IMR-90 (cell line): ENCODE results near the gene CPSF4L. TPM values are rescaled to one million over a fixed set of nuclear protein-coding genes. Genes with fewer than 3 reads are reported as not detected.

ENCODE experiments used
- ATAC-seq: fragments of 200-7000 bp; cut with Tn5 transposase; 2 replicates; pipeline ENCODE4 v1.9.1; 2020; ENCODE audit warnings: low read depth, mild to moderate bottlenecking, moderate library complexity
- BruUV-seq: library from RNA; stranded (reverse); fragments of 400-500 nt; replicated peaks from 2 replicates; lab custom pipeline; 2021; lab: Mats Ljungman, UMichigan
- CTCF ChIA-PET: fragments of 300-600 bp; formaldehyde crosslinking; extraction: SDS; loops from one replicate; lab custom pipeline; 2021; ENCODE audit warnings: antibody characterized with exemption; lab: Yijun Ruan, JAX
- POLR2A ChIA-PET: fragments of 300-600 bp; sonication (Branson Sonifier 250); formaldehyde crosslinking; loops from one replicate; lab custom pipeline; 2022; ENCODE audit warnings: antibody characterized with exemption; ENCODE audit not compliant: unreplicated experiment; lab: Charles Lee
- DNase-seq: peaks from one replicate; pipeline ENCODE4 v3.0.0; 2013
- H2AFZ ChIP-seq: replicated peaks from 2 replicates; pipeline ENCODE3; 2013; ENCODE audit warnings: low read length, mild to moderate bottlenecking; ENCODE audit not compliant: poor library complexity
- H2AK5ac ChIP-seq: 2 replicates; pipeline ENCODE4 v1.6.1; 2013; ENCODE audit warnings: low read depth, low read length, inconsistent platforms
- H2AK9ac ChIP-seq: replicated peaks from 2 replicates; pipeline ENCODE3; 2013; ENCODE audit warnings: mild to moderate bottlenecking, low read depth, low read length, moderate library complexity; ENCODE audit not compliant: poor library complexity
- H2BK120ac ChIP-seq: 2 replicates; pipeline ENCODE4 v1.6.1; 2013; ENCODE audit warnings: low read depth, low read length, inconsistent platforms
- H2BK15ac ChIP-seq: 3 replicates; pipeline ENCODE4 v1.6.1; 2013; ENCODE audit warnings: low read depth, low read length, inconsistent platforms
- H2BK20ac ChIP-seq: 2 replicates; pipeline ENCODE4 v1.6.1; 2013; ENCODE audit warnings: low read depth, mild to moderate bottlenecking, inconsistent platforms, low read length, moderate library complexity
- H2BK5ac ChIP-seq: 2 replicates; pipeline ENCODE4 v1.6.1; 2013; ENCODE audit warnings: mild to moderate bottlenecking, low read depth, low read length, inconsistent platforms; ENCODE audit not compliant: poor library complexity, severe bottlenecking
- H3K14ac ChIP-seq: replicated peaks from 2 replicates; pipeline ENCODE4 v1.6.1; 2013; ENCODE audit warnings: low read depth, low read length, inconsistent platforms
- H3K18ac ChIP-seq: 2 replicates; pipeline ENCODE4 v1.6.1; 2013; ENCODE audit warnings: low read depth, low read length, control low read depth
- H3K23ac ChIP-seq: 2 replicates; pipeline ENCODE4 v1.6.1; 2013; ENCODE audit warnings: low read depth, low read length, inconsistent platforms
- H3K27ac ChIP-seq: 2 replicates; pipeline ENCODE4 v1.5.1; 2013; ENCODE audit warnings: mild to moderate bottlenecking, control low read depth, low read length; ENCODE audit not compliant: insufficient read depth
- H3K27me3 ChIP-seq: 2 replicates; pipeline ENCODE4 v1.6.1; 2013; ENCODE audit warnings: low read length; ENCODE audit not compliant: control insufficient read depth, insufficient read depth
- H3K36me3 ChIP-seq: 2 replicates; pipeline ENCODE4 v1.6.1; 2013; ENCODE audit warnings: low read length, mixed read lengths; ENCODE audit not compliant: control insufficient read depth, insufficient read depth
- H3K4ac ChIP-seq: 2 replicates; pipeline ENCODE4 v1.6.1; 2013; ENCODE audit warnings: low read depth, low read length, inconsistent platforms
- H3K4me1 ChIP-seq: 2 replicates; pipeline ENCODE4 v1.6.1; 2013; ENCODE audit warnings: low read length, mixed read lengths; ENCODE audit not compliant: control insufficient read depth, insufficient read depth
- H3K4me2 ChIP-seq: 2 replicates; pipeline ENCODE4 v1.6.1; 2013; ENCODE audit warnings: low read depth, mild to moderate bottlenecking, control low read depth, low read length, moderate library complexity
- H3K4me3 ChIP-seq: 2 replicates; pipeline ENCODE4 v1.5.1; 2013; ENCODE audit warnings: low read depth, mild to moderate bottlenecking, control low read depth, low read length, moderate library complexity; ENCODE audit not compliant: insufficient read depth
- H3K56ac ChIP-seq: 2 replicates; pipeline ENCODE4 v1.6.1; 2013; ENCODE audit warnings: low read length, inconsistent platforms; ENCODE audit not compliant: insufficient read depth; ENCODE audit errors: extremely low read depth
- H3K79me1 ChIP-seq, 2 experiments: 2 replicates each; pipeline ENCODE4 v1.6.1; 2013; ENCODE audit warnings: low read length in 2 of 2, inconsistent platforms in 1 of 2, low read depth in 1 of 2
- H3K9ac ChIP-seq: 2 replicates; pipeline ENCODE4 v1.6.1; 2013; ENCODE audit warnings: low read depth, low read length, control low read depth
- H3K9me1 ChIP-seq: 2 replicates; pipeline ENCODE4 v1.6.1; 2013; ENCODE audit warnings: low read length, inconsistent platforms; ENCODE audit not compliant: insufficient read depth
- H3K9me3 ChIP-seq: 2 replicates; pipeline ENCODE4 v1.6.1; 2013; ENCODE audit warnings: low read length; ENCODE audit not compliant: control insufficient read depth, insufficient read depth
- H4K20me1 ChIP-seq: 2 replicates; pipeline ENCODE4 v1.6.1; 2013; ENCODE audit warnings: low read length, inconsistent platforms; ENCODE audit not compliant: insufficient read depth
- H4K5ac ChIP-seq: 2 replicates; pipeline ENCODE4 v1.6.1; 2013; ENCODE audit warnings: mild to moderate bottlenecking, low read depth, low read length, control low read depth
- H4K8ac ChIP-seq, 2 experiments: 2 replicates each; pipeline ENCODE4 v1.6.1; 2013; ENCODE audit warnings: low read depth in 2 of 2, low read length in 2 of 2, control low read depth in 1 of 2, inconsistent platforms in 1 of 2
- H4K91ac ChIP-seq: 2 replicates; pipeline ENCODE4 v1.6.1; 2013; ENCODE audit warnings: low read depth, low read length, inconsistent platforms; ENCODE audit not compliant: insufficient read depth
- BHLHE40 ChIP-seq: fragments of 150-350 bp; IDR thresholded peaks from 2 replicates; pipeline ENCODE4 v1.6.1; 2016; ENCODE audit warnings: mild to moderate bottlenecking, low read depth, low read length
- CTCF ChIP-seq: conservative IDR thresholded peaks from 2 replicates; pipeline ENCODE4 v1.5.1; 2012; ENCODE audit warnings: mild to moderate bottlenecking, low read depth, low read length, improper control_type of control experiment
- POLR2A ChIP-seq: IDR thresholded peaks from 2 replicates; pipeline ENCODE4 v1.6.1; 2012; ENCODE audit warnings: mild to moderate bottlenecking, low read depth, low read length
- RAD21 ChIP-seq: IDR thresholded peaks from 2 replicates; pipeline ENCODE4 v1.6.1; 2012; ENCODE audit warnings: low read length, improper control_type of control experiment
- USF2 ChIP-seq: fragments of 150-350 bp; IDR thresholded peaks from 2 replicates; pipeline ENCODE4 v1.6.1; 2017; ENCODE audit warnings: mild to moderate bottlenecking, antibody characterized with exemption, low read length, low read depth
- WGBS, 2 experiments: methylation state at CpG; one replicate each; pipeline versions ENCODE4 v1.1.5 to v1.1.7; 2013; ENCODE audit warnings: missing lambda C conversion rate in 2 of 2; ENCODE audit not compliant: insufficient read length in 1 of 2; ENCODE audit errors: extremely low coverage in 2 of 2; 5-methylcytosine and 5-hydroxymethylcytosine counted together
- dilution Hi-C: fragments of 300-500 bp; cut with HindIII; formaldehyde crosslinking; loops from one replicate; pipeline ENCODE4 v1.14.3; 2018; ENCODE audit warnings: low sequenced_read_pairs; ENCODE audit not compliant: unreplicated experiment
- in situ Hi-C: fragments of 300-500 bp; cut with MboI; formaldehyde crosslinking; loops from 3 replicates; pipeline ENCODE4 v1.14.3; 2019; ENCODE audit warnings: low sequenced_read_pairs, inconsistent platforms, mixed read lengths
- intact Hi-C: fragments of 100-400 bp; cut with micrococcal nuclease; formaldehyde crosslinking; loops from 2 replicates; pipeline ENCODE4 v1.10.0; 2022
- polyA plus RNA-seq, 3 experiments: library from polyadenylated mRNA; depleted of rRNA; stranded (reverse); fragments of >200 nt; gene quantifications; 2 replicates each; pipeline ENCODE4 v1.2.3, GENCODE V29; 2012; ENCODE audit warnings: low replicate concordance in 1 of 3
- total RNA-seq: library from RNA; depleted of rRNA; stranded (reverse); fragments of >200 nt; gene quantifications from 2 replicates; pipeline ENCODE4 v1.2.3, GENCODE V29; 2012

The CPSF4L gene
- total and polyA plus RNA-seq, 2 of the 4 experiments (the other 2 are of a cell fraction), result not detected

- TF ChIP-seq USF2, result no peak
Observed at GRCh38 chr17:73250851-73251640, 10.6 kb downstream of the CPSF4L start (continued).

- in situ Hi-C loops, result loop anchor here (5.0 to 25.0 kb wide), 3 partner anchors 288 to 938 kb away; no protein-coding TSS in a partner anchor
- no peak overlapping the region for H3K23ac ChIP-seq
- CTCF ChIA-PET, result interaction anchor here (1.5 kb wide), 1 partner anchor 120 kb away, joined by 3 read pairs; no protein-coding TSS in a partner anchor
Observed at GRCh38 chr17:73249700-73250099, 12.0 kb downstream of the CPSF4L start.

More at GRCh38 chr17:73249700-73250099, 12.0 kb downstream of the CPSF4L start:
- no peaks in the 10 kb centered on the region; the same call in 1 of the 2 replicates for H3K9me1 ChIP-seq
- no peak overlapping the region for H2AFZ ChIP-seq
- ATAC-seq, result no peak
- WGBS, 2 experiments, result 88% methylated on average over 3 of the region's 8 CpGs; no CpG with 5 or more reads in 1 of the 2 experiments
- no peak overlapping the region for H2AK9ac ChIP-seq
- H3K4me1 ChIP-seq, result no peaks in the 10 kb centered on the region
- dilution Hi-C loops, result no loop called here
- no peak overlapping the region for H2BK5ac ChIP-seq
- intact Hi-C loops, result loop anchor here (5.0 kb wide), 1 partner anchor 522 kb away; no protein-coding TSS in a partner anchor
- TF ChIP-seq CTCF, result no peak
- no peak for TF ChIP-seq USF2
- TF ChIP-seq RAD21, result no peak
- no peak for TF ChIP-seq POLR2A
- no peak for TF ChIP-seq BHLHE40
- no peak for DNase-seq
- no peak overlapping the region for H2BK20ac ChIP-seq
- no peak overlapping the region for H3K14ac ChIP-seq
- H3K9me3 ChIP-seq, result no peaks in the 10 kb centered on the region
- peaks cover 22% of the 10 kb centered on the region for H3K36me3 ChIP-seq
- no peak overlapping the region for H2BK120ac ChIP-seq
- no peak overlapping the region for H3K18ac ChIP-seq
- H3K9ac ChIP-seq, result no peak overlapping the region
- no peak overlapping the region for H4K5ac ChIP-seq
- no peak overlapping the region for H2BK15ac ChIP-seq
- H3K79me1 ChIP-seq, result no peaks in the 10 kb centered on the region
- H3K27me3 ChIP-seq, result no peaks in the 10 kb centered on the region
- H3K27ac ChIP-seq, result no peak overlapping the region
- no peak overlapping the region for H3K4ac ChIP-seq
- no peak overlapping the region for H3K4me2 ChIP-seq
- no peak overlapping the region for H4K91ac ChIP-seq
- no TSS peak for BruUV-seq
- H2AK5ac ChIP-seq, result no peak overlapping the region
- 0 out of 2 replicates have a peak, but pooled peaks cover 3% of the 10 kb centered on the region for H4K20me1 ChIP-seq
- POLR2A ChIA-PET, result no interaction called here
- no peak overlapping the region for H4K8ac ChIP-seq
- H3K56ac ChIP-seq, result no peak overlapping the region
- no peak overlapping the region for H3K4me3 ChIP-seq
